Right renal cortex interstitium (tissue), 3 donors: ENCODE measurements around the gene DTWD1. TPM values are rescaled to one million over a fixed set of nuclear protein-coding genes. Genes with fewer than 3 reads are reported as not detected.
A peak's percentile ranks its signal among the peaks of the same experiment; 100 is the strongest.
"Not testable (repeated sequence)": the region's sequence is repeated elsewhere in the genome, so short reads cannot be mapped to it uniquely, and the experiment has no call there.

Experiments
- DNase-seq, 3 donors: peaks; one replicate each; pipeline ENCODE4 v3.0.0-alpha.2; 2013; ENCODE audit warnings: low read depth in 3 of 3, low spot score in 2 of 3
- polyA plus RNA-seq, 3 donors: library from polyadenylated mRNA; unstranded; fragments of 120-200 nt; gene quantifications; one replicate each; pipeline ENCODE4 v1.2.1, GENCODE V29; 2013; ENCODE audit not compliant: insufficient read length in 3 of 3

DTWD1 gene
- polyA plus RNA-seq, 3 donors, result 42.3 to 43.1 (median 42.4) TPM

DNA sequence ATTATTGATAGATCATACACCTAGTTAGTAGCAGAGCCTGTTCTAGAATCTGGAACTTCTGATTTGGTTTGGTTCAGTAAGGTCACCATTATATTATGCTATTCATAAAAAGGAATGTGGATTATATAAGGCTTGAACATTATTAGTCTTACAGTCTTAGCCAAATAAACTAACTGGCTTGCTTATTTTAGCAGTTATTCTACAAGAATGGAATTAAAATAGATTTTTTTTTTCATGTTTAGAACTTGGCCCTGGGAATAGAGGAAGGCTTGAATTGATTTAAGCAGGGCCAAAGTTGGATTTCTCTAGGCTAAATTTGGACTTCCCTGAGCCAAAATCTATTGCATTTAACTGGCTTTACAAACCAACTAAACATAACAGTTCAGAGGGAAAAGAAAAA lies 24.4 kb downstream of the DTWD1 start:
- DNase-seq, result no peak

DNA sequence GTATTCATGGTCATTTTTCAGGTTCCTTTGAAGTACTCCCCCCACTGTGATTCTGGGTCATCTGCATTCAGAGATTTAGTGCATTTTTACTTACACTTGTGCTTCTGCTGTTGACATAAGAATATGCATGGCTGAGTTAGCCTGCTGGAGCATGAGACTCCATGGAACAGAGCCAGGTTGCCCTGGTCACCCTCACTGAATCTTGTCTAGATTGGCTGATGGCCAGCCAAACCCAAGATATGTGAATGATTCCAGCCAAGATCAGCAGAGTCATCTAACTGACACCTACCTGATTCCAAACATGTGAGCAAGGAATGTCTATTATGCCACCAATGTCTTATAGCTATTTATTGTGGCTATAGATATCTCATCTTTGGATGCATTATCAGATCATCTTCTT lies 25.1 kb downstream of the DTWD1 start:
- DNase-seq, result peak in 1 of 3 donors; percentile 31

DNA sequence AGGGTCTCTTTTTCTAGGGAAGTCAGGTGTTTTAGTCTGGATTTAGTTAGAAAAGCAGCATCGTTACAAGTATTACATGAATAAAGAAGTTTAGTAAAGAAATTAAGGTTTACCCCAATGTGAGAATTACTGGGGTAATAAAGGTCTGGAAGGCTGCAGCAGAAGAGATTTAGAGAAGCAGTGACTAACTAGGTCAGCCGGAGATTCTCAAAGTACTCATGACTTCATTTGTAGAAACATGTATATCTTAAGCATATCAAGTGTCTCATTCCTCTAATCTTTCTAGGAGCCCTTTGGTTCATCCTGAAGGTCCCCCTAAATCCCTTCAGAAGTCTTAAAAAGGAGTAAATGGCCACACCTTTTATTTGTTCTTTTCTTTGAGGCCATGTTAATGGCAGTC lies 26.0 kb downstream of the DTWD1 start:
- DNase-seq, result no peak

DNA sequence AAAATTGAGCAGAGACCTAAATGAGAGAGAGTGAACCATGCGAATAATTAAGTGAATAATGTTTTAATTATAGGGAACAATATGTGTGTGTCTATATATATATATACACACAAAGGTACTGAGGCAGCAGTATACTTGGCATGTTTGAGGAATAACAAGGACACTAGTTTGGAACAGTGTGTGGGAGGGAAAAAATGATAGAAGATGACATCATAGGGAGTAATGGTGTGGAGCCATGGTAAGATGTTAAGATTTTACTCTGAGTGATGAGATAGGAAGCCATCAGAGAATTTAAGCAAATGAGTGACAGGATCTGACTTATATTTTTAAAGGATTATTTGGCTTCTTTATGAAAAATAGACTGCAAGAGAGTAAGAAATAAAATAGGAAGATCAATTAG lies 29.1 kb downstream of the DTWD1 start:
- no peak for DNase-seq

DNA sequence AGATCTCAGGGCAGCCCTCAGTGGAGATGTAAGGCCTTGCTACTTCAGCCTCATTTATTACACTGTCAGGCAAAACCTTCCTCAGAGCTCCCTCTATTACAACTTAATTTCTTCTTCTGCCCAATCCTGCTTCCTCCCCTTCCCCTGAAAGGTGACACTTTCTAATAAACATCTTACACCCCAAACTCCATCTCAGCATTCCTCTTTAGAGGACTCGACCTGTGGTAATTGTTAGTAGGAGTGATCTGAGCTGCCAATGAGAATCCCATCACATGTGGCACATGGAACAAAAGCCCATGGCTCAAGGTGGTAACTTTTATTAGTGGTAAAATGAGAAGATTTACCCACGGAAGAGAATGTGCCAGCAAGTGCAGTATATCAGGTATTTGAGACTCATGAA lies 29.8 kb downstream of the DTWD1 start:
- DNase-seq, result no peak

DNA sequence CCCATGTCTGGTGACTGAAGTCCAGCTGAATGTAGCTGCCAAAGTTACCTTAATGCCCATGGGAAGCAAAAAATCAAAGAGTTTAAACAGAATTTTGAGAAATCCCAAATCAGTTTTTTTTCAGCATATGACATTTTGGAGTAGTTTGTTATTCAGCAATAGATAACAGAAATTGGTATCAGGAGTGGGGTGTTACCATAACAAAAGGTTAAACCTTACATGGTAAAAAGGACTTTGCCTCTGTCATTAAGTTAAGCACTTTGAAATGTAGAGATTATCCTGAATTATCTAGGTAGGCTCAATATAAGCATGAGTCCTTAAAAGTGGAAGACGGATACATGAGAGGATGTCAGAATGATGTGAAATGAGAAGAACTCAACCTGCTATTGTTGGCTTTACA lies 32.1 kb downstream of the DTWD1 start:
- DNase-seq, result no peak

DNA sequence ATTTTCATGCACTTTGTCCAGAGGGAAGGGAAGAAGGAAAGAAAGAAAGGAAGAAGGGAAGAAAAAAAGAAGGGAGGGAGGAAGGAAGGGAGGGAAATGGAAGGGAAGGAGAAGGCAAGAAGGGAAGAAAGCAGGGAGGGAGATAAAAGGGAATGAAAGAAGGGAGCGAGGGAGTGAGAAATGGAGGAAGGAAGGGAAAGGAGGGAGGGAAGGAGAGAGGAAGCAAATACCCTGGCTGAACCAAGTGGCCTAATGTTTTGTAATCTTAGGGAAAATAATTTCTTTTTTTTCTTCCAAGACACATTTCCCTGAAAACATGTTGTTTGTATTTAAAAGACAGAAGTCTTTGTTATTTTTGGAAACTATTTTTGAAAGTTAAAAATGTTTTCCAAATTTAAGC lies 35.9 kb downstream of the DTWD1 start:
- DNase-seq, result no peak

DNA sequence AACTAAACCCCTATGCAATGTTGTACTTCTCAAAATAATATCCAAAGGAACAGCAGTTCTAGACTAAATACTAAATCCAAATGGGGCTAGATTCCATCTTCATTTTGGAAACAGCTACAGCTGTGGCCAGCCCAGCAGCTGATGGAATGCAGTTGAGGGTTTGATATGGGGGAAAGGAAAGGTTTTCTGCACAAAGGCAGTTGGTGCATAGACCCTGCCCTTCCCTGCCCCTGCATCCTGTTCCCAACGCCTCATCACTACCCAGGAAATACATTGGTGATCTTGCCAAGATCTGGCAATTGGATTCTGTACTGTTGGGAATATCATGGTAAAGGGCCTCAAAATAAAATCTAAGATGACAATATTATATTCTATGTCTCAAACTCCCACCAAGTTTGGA lies 43.9 kb downstream of the DTWD1 start:
- DNase-seq, result no peak

DNA sequence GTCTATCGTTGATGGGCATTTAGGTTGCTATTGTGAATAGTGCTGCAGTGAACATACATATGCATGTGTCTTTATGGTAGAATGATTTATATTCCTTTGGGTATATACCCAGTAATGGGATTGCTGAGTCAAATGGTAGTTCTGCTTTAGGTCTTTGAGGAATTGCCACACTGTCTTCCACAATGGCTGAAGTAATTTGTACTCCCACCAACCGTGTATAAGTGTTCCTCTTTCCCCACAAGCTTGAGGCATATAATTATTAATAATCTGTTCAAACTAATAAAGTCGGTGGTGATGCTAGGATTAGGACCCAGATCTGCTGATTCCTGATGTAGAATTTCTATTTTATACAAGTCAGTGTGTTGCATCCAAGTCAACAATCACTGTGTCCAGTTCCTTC lies 45.6 kb downstream of the DTWD1 start:
- not testable (repeated sequence) for DNase-seq

DNA sequence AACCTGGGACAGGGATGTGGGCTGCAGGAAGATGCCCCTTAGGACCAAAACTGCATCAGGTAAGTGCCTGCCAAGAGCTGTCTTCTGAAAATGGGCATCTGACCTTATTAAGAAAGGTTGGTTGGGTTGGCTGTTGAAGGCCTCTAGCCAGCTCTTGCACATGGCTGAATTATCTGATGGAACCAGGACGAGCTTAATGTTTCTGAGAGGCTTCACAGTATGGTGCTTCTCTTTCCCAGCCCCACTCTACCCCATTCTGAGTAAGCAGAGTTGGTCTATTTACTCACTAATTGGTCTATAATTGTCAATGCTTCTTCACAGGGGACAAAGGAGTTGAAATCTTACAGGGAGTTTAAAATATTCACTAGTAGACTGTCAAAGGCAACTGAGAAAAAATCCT lies 48.4 kb downstream of the DTWD1 start:
- no peak for DNase-seq

DNA sequence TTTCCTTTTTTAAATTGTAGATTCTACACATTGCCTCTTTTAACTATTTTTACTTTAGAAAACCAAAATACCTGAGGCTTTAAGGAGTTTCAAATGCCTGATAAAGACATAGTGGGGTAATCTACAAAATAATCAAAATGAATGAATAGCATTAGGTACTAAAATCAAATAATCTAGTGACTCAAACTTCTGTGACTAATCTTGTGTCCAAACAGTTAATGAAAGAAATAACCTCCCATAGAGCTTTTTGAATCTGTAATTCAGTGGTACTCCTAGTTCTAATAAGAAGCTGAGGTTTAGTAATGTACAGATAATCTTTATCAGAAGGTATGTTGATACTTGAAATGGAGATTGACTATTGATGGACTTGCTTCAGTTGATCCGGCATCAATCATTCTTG lies 53.0 kb downstream of the DTWD1 start:
- no peak for DNase-seq

DNA sequence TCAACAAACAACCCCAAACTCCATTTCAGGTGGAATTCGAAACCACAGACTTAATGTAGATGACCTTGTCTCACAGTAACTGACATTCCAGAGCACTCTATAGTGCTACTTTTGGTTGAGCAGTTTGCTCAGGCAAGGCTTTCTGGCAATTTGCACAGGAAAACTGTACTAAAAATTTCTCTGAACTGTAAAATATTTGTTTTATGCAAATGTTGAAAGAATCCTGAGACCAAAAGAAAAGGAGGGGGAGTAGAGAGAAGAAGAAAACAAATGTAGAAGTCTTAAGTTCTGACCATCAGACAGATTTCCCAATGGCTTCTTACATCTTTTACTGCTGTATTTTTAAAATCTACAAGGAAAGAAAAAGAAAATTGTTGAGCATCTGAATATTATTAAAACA lies 53.5 kb downstream of the DTWD1 start:
- DNase-seq, result no peak

DNA sequence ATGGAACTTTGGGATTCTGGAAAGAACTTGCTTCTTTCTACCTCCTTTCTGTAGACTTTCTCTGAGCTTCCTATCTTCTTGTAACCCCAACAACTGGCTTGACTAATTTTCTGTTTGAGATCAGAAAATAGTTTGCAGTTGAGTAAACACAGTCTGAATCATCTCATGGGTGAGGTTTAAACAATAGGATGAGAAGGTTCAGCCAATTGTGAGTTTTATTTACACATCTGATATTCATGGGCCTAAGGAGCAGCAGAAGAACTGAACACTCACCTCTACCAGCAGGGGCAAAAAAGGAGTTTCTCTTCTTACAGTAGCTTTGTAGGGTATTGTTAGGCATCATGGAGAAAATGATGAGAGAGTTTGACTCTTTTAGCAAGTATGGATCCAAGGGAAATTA lies 54.2 kb downstream of the DTWD1 start:
- no peak for DNase-seq

DNA sequence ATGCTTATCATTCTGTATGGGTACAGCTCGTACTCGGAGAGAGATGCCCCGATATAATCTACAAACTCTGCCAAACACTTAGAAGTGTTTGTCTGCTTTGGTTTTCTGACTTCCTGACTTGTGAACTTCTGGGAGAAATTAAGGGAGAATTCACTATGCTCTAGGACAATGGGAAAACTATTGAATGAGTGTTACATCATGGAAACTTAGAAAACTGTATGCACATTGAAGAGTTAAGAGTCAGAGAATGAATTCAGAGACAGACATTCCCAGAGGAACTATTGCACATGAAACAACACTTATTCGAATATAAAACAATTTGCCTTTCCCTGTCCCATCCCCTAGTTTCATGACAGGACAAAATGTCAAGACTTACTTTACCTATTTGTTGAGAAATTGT lies 57.8 kb downstream of the DTWD1 start:
- no peak for DNase-seq

DNA sequence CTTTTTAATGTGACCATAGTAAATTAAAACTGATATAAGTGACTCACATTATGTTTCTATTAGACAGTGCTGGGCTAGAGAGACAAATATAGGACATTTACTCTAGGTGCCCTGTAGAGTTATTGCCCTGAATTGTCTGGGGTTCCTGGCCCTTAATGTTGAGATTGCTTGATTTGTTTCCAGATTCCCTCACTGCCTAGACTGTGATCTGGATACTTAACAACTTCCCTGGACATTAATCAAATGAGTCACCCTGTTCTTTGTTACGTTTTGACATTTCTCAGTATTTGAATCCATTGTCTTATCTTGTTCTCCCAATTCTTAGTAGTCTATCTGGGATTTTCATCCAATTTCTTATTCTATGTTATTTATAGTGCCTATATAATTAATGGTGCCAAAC lies 65.8 kb downstream of the DTWD1 start:
- DNase-seq, result no peak

DNA sequence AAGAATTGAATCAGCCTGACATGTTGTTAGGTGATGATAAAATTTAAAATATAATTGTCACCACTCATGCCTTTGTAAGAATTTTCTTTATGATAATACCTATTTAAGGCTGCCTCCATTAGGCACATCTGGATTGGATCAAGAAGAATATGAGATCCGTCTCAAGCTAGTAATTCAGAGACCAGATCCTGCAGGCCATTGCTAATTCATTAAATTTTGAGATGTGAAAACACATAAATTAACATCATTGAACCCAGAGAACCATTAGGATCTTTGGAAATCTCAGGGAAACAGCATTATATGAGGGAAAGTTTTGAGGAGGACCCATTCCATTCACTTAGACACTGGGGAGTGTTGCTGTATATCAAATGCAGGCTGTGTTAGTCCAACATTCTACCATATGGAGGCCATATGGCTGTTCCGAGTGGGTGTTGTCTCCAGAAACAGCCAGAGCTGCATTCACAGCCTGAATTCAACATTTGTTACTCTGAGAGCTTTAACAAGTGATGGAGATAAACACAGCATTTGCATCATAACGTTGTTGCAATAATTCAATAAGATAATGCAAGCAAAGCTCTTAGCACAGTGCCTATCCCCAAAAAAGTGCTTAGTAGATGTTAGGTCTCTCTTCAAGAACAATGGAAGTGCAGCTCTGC lies 67.4 kb downstream of the DTWD1 start:
- DNase-seq, result no peak

DNA sequence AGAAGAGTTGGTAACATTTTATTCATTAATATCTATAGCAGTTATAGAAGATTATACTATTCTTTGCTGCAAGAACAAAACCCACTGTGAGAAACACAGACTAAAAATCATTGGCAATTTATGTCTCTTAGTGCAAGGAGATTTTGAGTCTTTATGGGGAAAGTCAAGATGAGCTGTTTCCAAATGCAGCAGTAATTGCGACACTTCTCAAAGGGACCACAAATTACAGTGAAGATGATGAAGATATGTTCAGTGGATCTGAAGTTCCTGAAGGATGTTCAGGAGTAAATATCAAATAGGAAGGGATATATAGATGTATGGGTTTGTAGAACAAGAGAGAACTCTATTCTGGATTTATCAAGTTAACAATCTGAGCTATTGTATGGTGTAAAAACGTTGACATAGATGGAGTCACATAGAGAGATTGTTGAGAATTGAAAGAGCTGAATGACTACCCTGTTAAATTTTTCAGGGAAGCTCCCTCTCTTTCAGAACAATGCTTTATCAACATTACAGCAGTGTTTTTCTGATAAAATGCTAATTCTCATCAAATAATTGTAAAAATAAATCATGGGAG lies 71.8 kb downstream of the DTWD1 start:
- DNase-seq, result no peak

DNA sequence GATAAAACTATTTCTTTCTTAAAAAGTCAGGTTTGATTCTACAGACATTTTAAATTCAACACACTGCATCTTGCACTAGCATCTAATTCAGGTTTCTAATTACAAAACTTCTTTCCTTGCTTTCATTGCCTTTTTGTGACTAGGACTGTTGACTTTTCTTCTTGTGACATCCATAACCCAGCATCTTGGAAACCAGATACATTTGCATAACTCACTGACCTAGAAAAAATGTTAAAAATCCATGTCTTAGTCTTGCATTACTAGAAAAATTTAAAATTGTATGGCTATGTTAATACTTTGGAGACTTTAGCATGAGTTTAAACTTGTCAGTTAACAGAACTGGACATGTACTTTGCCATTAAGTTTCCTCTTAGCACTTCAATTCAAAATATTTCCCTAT lies 72.7 kb downstream of the DTWD1 start:
- DNase-seq, result no peak

DNA sequence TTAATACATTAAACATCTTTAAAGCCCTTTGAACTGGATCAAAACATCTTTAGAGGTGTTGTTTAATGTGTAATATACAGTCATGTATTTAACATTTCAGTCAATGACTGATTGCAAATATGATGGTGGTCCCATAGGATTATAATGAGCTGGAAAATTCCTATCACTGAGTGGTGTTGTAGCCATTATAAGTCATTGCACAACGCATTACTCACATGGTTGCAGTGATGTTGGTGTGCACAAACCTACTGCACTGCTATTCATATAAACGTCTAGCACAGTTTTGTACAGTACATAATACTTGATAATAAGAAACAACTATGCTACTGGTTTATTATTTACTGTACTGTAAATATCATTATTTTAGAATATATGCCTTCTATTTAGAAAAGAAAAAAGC lies 75.6 kb downstream of the DTWD1 start:
- no peak for DNase-seq

DNA sequence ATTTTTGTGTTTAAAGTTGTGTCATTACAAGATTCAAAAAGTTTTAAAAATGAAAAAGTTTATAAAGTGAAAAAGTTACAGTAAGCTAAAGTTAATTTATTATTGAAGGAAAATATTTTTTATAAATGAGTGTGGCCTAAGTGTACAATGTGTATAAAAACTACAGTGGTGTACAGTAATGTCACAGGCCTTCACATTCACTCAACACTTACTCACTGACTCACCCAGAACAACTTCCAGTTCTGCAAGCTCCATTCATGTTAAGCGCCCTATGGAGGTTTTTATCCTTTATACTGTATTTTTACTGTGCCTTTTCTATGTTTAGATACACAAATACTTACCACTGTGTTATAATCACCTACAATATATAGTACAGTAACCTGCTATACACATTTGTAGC lies 76.3 kb downstream of the DTWD1 start:
- no peak for DNase-seq

DNA sequence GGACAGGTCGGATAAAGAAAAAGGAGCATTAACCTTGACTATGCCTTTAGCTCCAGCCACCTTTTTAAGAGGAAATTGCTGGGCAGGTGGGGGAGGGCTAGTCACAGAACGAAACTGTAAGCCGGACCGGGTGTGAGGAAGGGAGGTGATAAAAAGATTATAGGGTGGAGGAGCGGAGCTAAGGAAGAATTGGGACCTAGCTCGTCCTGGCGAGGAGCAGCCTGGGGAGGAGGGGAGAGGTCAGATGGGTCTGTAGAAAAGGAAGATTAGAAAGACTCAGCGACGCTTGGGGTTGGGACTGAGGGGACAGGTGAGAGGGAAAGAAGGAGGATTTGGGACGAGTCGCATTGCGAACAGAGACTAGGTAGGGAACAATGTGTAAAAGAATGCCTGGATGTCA lies 82.1 kb downstream of the DTWD1 start:
- DNase-seq, result not testable (repeated sequence)
